GM12872 (cell line): ENCODE measurements around the gene ZNF286A.
"Not testable (repeated sequence)": the region's sequence is repeated elsewhere in the genome, so short reads cannot be mapped to it uniquely, and the experiment has no call there.

Experiments used
- CTCF ChIP-seq: IDR thresholded peaks from 3 replicates; pipeline ENCODE4 v1.5.1; 2011; ENCODE audit warnings: low read depth, mild to moderate bottlenecking, low read length, moderate library complexity; ENCODE audit not compliant: insufficient read depth

The ZNF286A gene

GRCh38 chr17:15683824-15684478 lies 15.6 kb upstream of the ZNF286A start, which contains the start of gene TRIM16:
TSS of gene TRIM16 (minus strand) at chr17:15684311. CDS start at chr17:15651609, 32,702 bp downstream.
- not testable (repeated sequence) for TF ChIP-seq CTCF

GRCh38 chr17:15731900-15732299 lies 32.3 kb downstream of the ZNF286A start, which contains the start of gene TBC1D26:
TSS of gene TBC1D26 (plus strand) at chr17:15732283. CDS start at chr17:15735349, 3,066 bp downstream.
- TF ChIP-seq CTCF = not testable (repeated sequence)

GRCh38 chr17:15738066-15738465 lies 38.5 kb downstream of the ZNF286A start:
- no peak for TF ChIP-seq CTCF

GRCh38 chr17:15740570-15741120 lies 41.1 kb downstream of the ZNF286A start:
- TF ChIP-seq CTCF = no peak

GRCh38 chr17:15741624-15742023 lies 42.1 kb downstream of the ZNF286A start:
- TF ChIP-seq CTCF = no peak

GRCh38 chr17:15742051-15742795 lies 42.7 kb downstream of the ZNF286A start:
- no peak for TF ChIP-seq CTCF

- no peak for TF ChIP-seq CTCF
These were observed 43.4 kb downstream of the ZNF286A start for GRCh38 chr17:15742921-15743320.
